Measurements from ENCODE around the gene ATG4B. TPM values are rescaled to one million over a fixed set of nuclear protein-coding genes. Genes with fewer than 3 reads are reported as not detected.

Gene ATG4B
- total and polyA plus RNA-seq, 9 of the 15 experiments (the other 6 are each of a cell fraction or from before 2014, with no cell fraction given): 5.9 to 58.8 (median 35.6) TPM

- POLR2A ChIA-PET: interaction anchor here (0.9 kb wide), 1 partner anchor 38 kb away, joined by 3 read pairs; no protein-coding TSS in a partner anchor
- 95% methylated on average over 9 of the region's 13 CpGs for WGBS (ENCODE audit: insufficient coverage, low coverage, missing lambda C conversion rate)
- peaks cover 48% of the 10 kb centered on the region; the same call in 1 of the 3 replicates for H3K36me3 ChIP-seq (ENCODE audit: control insufficient read depth, insufficient read depth, low read length)
- in situ Hi-C loops (cut with MboI) (no loop called here), intact Hi-C loops (cut with micrococcal nuclease) (no loop called here)
- H3K9ac ChIP-seq (ENCODE audit: insufficient read depth in 1 of 2, low read depth in 2 of 2, low read length in 2 of 2): no peak overlapping the region
- no peak overlapping the region for H3K4me3 ChIP-seq
- no peak overlapping the region for H3K4me2 ChIP-seq (ENCODE audit: insufficient read depth, low read length)
- H3K79me2 ChIP-seq (ENCODE audit: control insufficient read depth, insufficient read depth, low read length): peaks cover 7% of the 10 kb centered on the region
- no peak overlapping the region for H2AFZ ChIP-seq (ENCODE audit: low read depth, low read length)
- no peaks in the 10 kb centered on the region for H3K9me3 ChIP-seq (replicated peaks; ENCODE audit: control insufficient read depth, insufficient read depth, low read depth, low read length)
- TF ChIP-seq ZKSCAN3 (CRISPR knock-in tag; IDR thresholded peaks at IDR 0.05) (no peak), XRCC5 (IDR thresholded peaks at IDR 0.05; ENCODE audit: low read depth, low read length) (no peak), ATF2 (CRISPR knock-in tag; IDR thresholded peaks at IDR 0.05) (no peak), CUX1 (CRISPR knock-in tag; IDR thresholded peaks at IDR 0.05) (no peak), HEY1 (CRISPR knock-in tag; IDR thresholded peaks at IDR 0.05; ENCODE audit: borderline replicate concordance) (no peak), ZNF644 (tag; IDR thresholded peaks at IDR 0.05; ENCODE audit: low read depth) (no peak), PML (IDR thresholded peaks at IDR 0.05; ENCODE audit: low read length) (no peak), ZNF512 (tag; IDR thresholded peaks at IDR 0.05) (no peak), SRSF1 (IDR thresholded peaks at IDR 0.05; ENCODE audit: low read depth, low read length) (no peak), HIVEP1 (CRISPR knock-in tag; IDR thresholded peaks at IDR 0.05) (no peak), TCF7 (IDR thresholded peaks at IDR 0.05; ENCODE audit: borderline replicate concordance) (no peak), ZNF12 (CRISPR knock-in tag; IDR thresholded peaks at IDR 0.05) (no peak), DEAF1 (CRISPR knock-in tag; IDR thresholded peaks at IDR 0.05) (no peak), TCF3 (CRISPR knock-in tag; IDR thresholded peaks at IDR 0.05) (no peak)
- no peaks in the 10 kb centered on the region for H3K9me1 ChIP-seq (ENCODE audit: control insufficient read depth, insufficient read depth, low read length)
- BruUV-seq (replicated peaks): no TSS peak
- CTCF ChIA-PET (ENCODE audit: low intra/inter-chr PET ratio): no interaction called here
- no peak for ATAC-seq
- H3K27ac ChIP-seq (ENCODE audit: extremely low read depth, low read depth, low read length): no peak overlapping the region
- no peak for FAIRE-seq
- H3K27me3 ChIP-seq (ENCODE audit: control insufficient read depth in 2 of 2, insufficient read depth in 2 of 2, low read length in 2 of 2): no peaks in the 10 kb centered on the region
- DNase-seq (ENCODE audit: extremely low read depth in 1 of 4, low spot score in 3 of 4): no peak
- no peaks in the 10 kb centered on the region; a peak in 1 of 5 replicates for H3K4me1 ChIP-seq (replicated peaks in 1 of 2; ENCODE audit: control insufficient read depth in 2 of 2, insufficient read depth in 2 of 2, low read length in 2 of 2)
- H4K20me1 ChIP-seq (replicated peaks; ENCODE audit: control insufficient read depth, insufficient read depth, low read length): no peaks in the 10 kb centered on the region
These were observed 15.8 kb downstream of the ATG4B start for GRCh38 chr2:241653210-241653750.
